Keratinocyte (primary cell): ENCODE results near the gene WDR83.

Source experiments
- EZH2 ChIP-seq: IDR thresholded peaks from one replicate; pipeline ENCODE4 v1.6.1; 2012; ENCODE audit warnings: inconsistent platforms, mild to moderate bottlenecking, low read length, moderate library complexity
- TF ChIP-seq, protein P1 (sequence below), 3 experiments: IDR thresholded peaks in 1 of 3; conservative IDR thresholded peaks in 1 of 3; optimal IDR thresholded peaks in 1 of 3; 2 replicates in 2 of 3; 3 replicates in 1 of 3; pipeline versions ENCODE3 to v1.5.1; 2011; ENCODE audit warnings: low read length in 3 of 3, mild to moderate bottlenecking in 3 of 3, moderate library complexity in 2 of 3, control low read depth in 1 of 3, inconsistent platforms in 1 of 3; ENCODE audit not compliant: insufficient read depth in 2 of 3; ENCODE audit errors: extremely low read depth in 1 of 3

- TF ChIP-seq, protein P1, sequence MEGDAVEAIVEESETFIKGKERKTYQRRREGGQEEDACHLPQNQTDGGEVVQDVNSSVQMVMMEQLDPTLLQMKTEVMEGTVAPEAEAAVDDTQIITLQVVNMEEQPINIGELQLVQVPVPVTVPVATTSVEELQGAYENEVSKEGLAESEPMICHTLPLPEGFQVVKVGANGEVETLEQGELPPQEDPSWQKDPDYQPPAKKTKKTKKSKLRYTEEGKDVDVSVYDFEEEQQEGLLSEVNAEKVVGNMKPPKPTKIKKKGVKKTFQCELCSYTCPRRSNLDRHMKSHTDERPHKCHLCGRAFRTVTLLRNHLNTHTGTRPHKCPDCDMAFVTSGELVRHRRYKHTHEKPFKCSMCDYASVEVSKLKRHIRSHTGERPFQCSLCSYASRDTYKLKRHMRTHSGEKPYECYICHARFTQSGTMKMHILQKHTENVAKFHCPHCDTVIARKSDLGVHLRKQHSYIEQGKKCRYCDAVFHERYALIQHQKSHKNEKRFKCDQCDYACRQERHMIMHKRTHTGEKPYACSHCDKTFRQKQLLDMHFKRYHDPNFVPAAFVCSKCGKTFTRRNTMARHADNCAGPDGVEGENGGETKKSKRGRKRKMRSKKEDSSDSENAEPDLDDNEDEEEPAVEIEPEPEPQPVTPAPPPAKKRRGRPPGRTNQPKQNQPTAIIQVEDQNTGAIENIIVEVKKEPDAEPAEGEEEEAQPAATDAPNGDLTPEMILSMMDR (optimal IDR thresholded peaks at IDR 0.05 in 1 of 3, IDR thresholded peaks at IDR 0.05 in 1 of 3, conservative IDR thresholded peaks at IDR 0.05 in 1 of 3; ENCODE audit: extremely low read depth in 1 of 3, insufficient read depth in 2 of 3, low read length in 3 of 3), result no peak
- TF ChIP-seq EZH2, result no peak
Observed at GRCh38 chr19:12723381-12723640, 56.7 kb downstream of the WDR83 start.
